Muscle layer of colon (tissue), 2 donors: ENCODE measurements around the gene LRP6.
"Not testable (repeated sequence)": the region's sequence is repeated elsewhere in the genome, so short reads cannot be mapped to it uniquely, and the experiment has no call there.

Experiments used
- H3K27ac ChIP-seq: one replicate; pipeline ENCODE4 v1.7.0; 2013; ENCODE audit warnings: low read depth, mild to moderate bottlenecking, low read length, moderate library complexity
- H3K27me3 ChIP-seq, 2 donors: one replicate each; pipeline ENCODE4 v1.7.0; 2013; ENCODE audit warnings: low read length in 2 of 2, mild to moderate bottlenecking in 2 of 2; ENCODE audit not compliant: insufficient read depth in 2 of 2, control insufficient read depth in 1 of 2
- H3K36me3 ChIP-seq: one replicate; pipeline ENCODE4 v1.7.0; 2013; ENCODE audit warnings: mild to moderate bottlenecking, low read length; ENCODE audit not compliant: insufficient read depth
- H3K4me1 ChIP-seq: one replicate; pipeline ENCODE4 v1.7.0; 2013; ENCODE audit warnings: mild to moderate bottlenecking, low read length; ENCODE audit not compliant: insufficient read depth
- H3K4me3 ChIP-seq, 2 donors: one replicate each; pipeline ENCODE4 v1.7.0; 2013; ENCODE audit warnings: low read length in 2 of 2, low read depth in 1 of 2, mild to moderate bottlenecking in 1 of 2, moderate library complexity in 1 of 2
- H3K9ac ChIP-seq: one replicate; pipeline ENCODE4 v1.7.0; 2013; ENCODE audit warnings: low read length
- H3K9me3 ChIP-seq: one replicate; pipeline ENCODE4 v1.7.0; 2013; ENCODE audit warnings: mild to moderate bottlenecking, low read length
- donor health status: abdominal sarcoma.
- donor health status: Adenocarcinoma of cecum.

Gene LRP6

DNA sequence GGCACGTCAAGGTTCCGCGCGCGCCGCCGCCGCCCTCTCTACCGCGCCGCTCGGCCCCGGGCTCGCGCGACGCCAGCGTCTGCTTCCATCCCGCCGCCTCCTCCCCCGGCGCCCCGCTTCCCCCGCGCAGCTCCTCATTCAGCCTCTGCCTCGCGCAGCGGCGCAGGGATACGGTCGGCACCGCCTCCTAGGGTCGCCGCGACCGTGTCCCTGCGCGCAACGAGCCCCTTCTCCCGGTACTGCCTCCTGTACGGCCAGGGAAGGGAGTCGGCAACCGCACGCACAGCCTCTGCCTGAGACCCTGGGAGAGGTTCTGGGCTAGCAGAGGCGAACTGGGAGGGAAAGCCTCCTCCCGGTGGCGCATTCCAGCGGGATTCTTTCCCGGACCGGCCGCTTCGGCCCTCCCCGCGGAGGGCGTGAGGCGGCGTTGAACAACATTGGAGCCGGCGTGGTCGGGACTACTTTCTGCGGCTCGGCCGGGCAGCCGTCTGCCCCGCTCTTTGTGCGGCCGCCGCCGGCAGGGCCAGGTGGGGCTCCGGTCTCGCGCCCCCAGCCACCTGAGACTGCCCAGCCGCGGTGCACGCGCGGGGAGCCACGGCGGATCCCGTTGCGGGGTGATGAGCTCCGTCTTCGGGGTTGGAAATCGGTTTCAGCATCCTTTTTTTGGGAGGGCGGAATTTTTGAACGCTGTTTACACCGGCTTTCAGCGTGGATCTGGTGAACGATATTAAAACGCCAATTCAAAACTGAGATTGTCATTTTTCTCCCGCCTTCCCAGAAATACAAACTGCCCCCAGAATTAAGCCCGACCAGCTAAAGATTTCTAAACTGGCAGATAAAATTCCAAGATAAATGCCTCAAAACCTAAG lies at the start of gene LRP6:
Gene LRP6 (minus strand): TSS at position 172 of the 869 bp plus-strand sequence. CDS start 309 bp downstream, outside the sequence.
- no peaks in the 10 kb centered on the region for H3K9me3 ChIP-seq
- peaks cover 16% of the 10 kb centered on the region for H3K4me1 ChIP-seq
- peak within 1 kb of the TSS; percentile 99 for H3K27ac ChIP-seq
- H3K27me3 ChIP-seq, result no peaks in the 10 kb centered on the region
- peak within 1 kb of the TSS; percentile 62 for H3K9ac ChIP-seq
- no peaks in the 10 kb centered on the region for H3K36me3 ChIP-seq
- H3K4me3 ChIP-seq, result peak within 1 kb of the TSS; percentile 68 to 90

DNA sequence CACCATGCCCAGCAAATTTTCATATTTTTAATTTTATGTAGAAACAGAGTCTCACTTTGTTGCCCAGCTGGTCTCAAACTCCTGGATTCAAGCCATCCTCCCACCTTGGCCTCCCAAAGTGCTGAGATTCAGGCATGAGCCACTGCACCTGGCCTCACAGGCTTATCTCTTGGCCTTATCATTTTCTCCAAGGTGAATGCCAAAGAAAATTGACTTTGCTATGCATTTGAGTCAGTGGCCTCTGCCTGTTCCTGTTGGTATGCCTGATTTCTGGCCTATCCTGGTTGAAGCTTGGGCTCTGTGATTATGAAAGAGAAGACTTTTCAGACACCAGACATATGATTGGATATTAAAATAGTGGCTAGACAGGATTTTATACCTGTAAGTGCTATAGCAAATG lies 49.0 kb upstream of the LRP6 start:
- Histone ChIP-seq H3K9me3 (no peaks in the 10 kb centered on the region), H3K4me3 (no peak overlapping the region), H3K36me3 (no peaks in the 10 kb centered on the region), H3K9ac (no peak overlapping the region), H3K27me3 (no peaks in the 10 kb centered on the region), H3K4me1 (peaks cover 13% of the 10 kb centered on the region), H3K27ac (no peak overlapping the region)

DNA sequence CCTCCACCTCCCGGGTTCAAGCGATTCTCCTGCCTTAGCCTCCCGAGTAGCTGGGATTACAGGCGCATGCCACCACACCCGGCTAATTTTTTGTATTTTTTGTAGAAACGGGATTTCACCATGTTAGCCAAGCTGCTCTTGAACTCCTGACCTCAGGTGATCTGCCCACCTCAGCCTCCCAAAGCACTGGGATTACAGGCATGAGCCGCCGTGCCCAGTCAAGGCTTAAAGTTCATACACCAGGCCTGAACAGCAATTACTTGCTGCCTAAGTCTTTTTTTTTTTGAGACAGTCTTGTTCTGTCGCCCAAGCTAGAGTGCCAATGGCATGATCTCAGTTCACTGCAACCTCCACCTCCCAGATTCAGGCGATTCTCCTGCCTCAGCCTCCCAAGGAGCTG lies 43.9 kb upstream of the LRP6 start:
- H3K27me3 ChIP-seq, H3K4me1 ChIP-seq, H3K4me3 ChIP-seq, H3K9me3 ChIP-seq, H3K36me3 ChIP-seq, H3K9ac ChIP-seq, H3K27ac ChIP-seq: not testable (repeated sequence)

DNA sequence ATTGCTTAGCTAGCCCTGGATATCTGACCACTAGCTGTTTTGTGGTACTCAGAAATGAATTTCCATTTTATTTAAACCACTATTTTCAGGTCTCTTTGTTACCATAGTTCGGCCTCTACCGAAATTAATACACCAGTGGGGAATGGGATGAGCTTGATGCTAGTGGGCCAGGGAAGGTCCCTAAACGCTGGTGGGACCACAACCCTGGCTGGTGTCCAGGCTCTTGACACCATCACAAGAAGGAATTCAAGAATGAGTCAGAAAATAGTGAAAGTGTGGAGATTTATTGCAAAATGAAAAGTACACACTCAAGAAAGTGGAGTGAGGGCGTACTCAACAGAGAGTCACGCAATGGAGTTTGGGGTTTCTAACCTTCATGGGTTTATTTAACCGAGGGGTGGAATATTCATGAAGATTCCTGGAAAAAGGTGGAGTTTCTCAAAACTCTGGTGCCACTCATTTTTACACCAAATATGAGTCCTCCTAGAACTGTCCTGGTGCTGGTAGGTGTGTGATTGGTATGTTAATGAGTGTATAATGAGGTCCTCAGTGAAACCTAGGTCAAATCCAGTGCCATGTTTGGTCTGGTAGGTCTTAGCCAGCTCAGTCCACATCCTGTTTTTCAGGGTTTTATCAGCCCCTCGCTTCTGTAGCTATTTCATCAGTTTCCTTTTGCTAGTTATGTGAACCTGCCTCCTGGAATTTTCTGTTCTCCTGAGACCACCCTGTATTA lies 38.9 kb upstream of the LRP6 start:
- H3K36me3 ChIP-seq, result no peaks in the 10 kb centered on the region
- H3K27me3 ChIP-seq, result no peaks in the 10 kb centered on the region
- no peaks in the 10 kb centered on the region for H3K9me3 ChIP-seq

DNA sequence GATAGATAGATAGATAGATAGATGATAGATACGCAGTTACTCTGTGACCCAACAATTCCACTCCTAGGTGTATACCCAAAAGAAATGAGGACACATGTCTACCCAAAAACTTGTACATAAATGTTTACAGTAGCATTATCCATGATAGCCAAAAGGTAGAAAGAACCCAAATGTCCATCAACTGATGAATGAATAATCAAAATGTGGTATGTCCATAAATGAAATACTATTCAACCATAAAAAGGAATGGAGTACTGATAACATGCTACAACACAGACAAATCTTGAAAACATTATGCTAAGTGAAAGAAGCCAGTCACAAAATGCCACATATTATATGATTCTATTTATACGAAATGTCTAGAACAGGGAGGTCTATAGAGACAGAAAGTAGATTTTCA lies 36.1 kb upstream of the LRP6 start:
- Histone ChIP-seq H3K4me1 (no peaks in the 10 kb centered on the region), H3K27me3 (no peaks in the 10 kb centered on the region), H3K27ac (no peak overlapping the region), H3K9me3 (no peaks in the 10 kb centered on the region), H3K9ac (no peak overlapping the region), H3K36me3 (no peaks in the 10 kb centered on the region), H3K4me3 (no peak overlapping the region)

More for the DNA sequence above, 38.9 kb upstream of the LRP6 start:
- Histone ChIP-seq H3K4me3 (no peak overlapping the region), H3K27ac (no peak overlapping the region), H3K9ac (no peak overlapping the region), H3K4me1 (no peaks in the 10 kb centered on the region)

DNA sequence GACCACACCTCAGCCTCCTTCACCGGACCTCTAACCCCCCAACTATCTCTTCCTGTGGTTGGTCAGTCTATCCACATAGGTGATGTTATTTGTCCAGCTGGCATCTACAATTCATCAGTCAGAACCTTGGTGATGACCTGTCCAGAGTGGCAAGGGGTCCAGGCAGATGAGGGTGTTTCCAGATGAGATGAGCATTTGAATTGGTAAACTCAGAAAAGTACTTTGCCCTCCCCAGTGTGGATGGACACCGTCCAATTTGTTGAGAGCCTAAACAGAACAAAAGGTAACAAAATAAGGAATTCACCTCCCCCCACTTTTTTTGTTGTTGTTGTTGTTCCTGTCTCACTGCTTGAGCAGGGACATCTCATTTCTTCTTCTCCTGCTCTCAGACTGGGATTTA lies 34.3 kb upstream of the LRP6 start:
- Histone ChIP-seq H3K27me3 (no peaks in the 10 kb centered on the region), H3K4me1 (no peaks in the 10 kb centered on the region), H3K9ac (no peak overlapping the region), H3K9me3 (no peaks in the 10 kb centered on the region), H3K36me3 (no peaks in the 10 kb centered on the region), H3K27ac (no peak overlapping the region), H3K4me3 (no peak overlapping the region)

DNA sequence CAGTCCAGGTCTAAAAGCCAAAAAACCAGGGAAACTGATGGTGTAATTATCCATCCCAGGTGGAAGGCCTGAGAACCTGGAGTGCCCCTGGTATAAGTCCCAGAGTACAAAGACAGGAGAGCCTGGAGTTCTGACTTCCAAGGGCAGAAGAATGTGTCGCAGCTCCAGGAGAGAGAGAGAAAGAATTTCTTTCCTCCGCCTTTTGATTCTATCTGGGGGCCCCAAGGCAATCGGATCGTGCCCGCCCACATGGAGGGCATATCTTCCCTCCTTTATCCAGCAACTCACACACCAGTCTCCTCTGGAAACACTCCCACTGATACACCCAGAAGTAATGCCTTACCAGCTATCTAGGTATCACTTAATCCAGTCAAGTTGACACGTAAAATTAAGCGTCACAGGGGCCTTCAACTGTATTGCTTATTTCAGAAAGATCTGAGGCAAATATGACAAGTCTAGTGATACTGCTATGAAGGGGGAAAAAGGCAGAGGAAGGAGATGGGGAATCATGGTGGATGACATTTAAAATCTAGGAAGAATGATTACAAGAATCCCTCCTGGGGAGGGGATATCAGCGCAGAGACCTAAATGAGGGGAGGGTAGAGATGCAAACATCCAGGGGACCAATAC lies 30.5 kb upstream of the LRP6 start:
- Histone ChIP-seq H3K27me3 (no peaks in the 10 kb centered on the region), H3K27ac (no peak overlapping the region)

DNA sequence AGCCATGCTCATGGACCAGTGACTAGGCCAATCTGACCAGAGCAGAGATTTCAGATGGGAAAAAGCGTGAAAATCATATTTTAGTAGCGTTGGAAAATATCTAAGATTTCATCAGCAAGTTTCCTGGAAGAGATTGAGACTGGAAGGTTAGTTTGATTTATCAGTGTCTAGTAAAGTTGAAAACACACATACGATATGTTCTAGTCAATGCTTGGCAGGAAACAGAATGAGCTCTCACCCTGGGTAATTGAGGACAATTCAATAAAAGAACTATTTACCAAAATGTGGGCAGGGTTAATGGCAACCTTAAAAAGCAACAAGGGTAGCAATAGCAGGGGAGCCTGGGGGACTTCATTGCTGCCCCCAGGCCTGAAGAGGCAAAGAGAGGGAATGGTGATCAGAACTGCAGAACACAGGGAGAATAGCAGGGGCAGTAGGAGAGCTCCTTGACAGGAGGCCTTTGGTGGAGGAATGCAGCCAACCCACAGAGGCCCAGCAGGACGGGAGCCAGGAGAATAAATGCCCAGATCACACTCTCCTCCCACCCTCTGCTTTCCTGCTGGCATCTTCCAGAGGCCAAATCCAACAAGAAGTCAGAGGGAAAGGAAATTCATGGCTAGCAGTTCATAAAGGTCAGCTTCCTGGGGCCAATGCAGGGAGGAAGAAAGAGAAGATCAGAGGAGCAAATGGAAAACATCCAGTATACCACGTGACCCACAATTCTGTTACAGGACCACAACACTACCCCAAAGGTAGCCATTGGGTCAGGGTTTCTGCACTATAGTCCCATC lies 27.6 kb upstream of the LRP6 start:
- Histone ChIP-seq H3K4me3 (no peak overlapping the region), H3K27ac (no peak overlapping the region), H3K4me1 (peaks cover 11% of the 10 kb centered on the region)

More for the DNA sequence above, 30.5 kb upstream of the LRP6 start:
- Histone ChIP-seq H3K9ac (no peak overlapping the region), H3K4me1 (peaks cover 11% of the 10 kb centered on the region), H3K4me3 (no peak overlapping the region), H3K36me3 (no peaks in the 10 kb centered on the region), H3K9me3 (no peaks in the 10 kb centered on the region)

DNA sequence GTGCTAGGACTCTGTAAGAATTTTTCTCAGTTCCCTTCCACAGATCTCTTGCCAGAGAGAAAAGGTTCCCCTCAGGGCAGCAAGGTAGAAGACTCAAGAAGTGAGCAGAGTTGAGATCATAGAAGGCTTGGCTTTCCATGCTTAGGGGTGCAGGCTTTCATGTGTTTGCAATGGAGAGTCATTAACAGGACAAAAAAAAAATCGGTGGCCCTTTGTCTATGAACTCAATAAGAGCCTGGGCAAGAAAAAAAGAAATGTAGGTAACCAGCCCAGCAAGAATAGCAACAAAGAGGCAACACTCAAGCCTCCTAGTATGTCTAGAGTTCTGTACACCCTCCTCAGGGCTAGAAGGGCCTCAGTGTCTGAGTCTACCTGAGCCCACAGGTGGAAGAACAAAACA lies 23.4 kb upstream of the LRP6 start:
- no peaks in the 10 kb centered on the region for H3K36me3 ChIP-seq
- H3K9me3 ChIP-seq, result no peaks in the 10 kb centered on the region
- no peak overlapping the region for H3K9ac ChIP-seq
- H3K4me1 ChIP-seq, result peaks cover 11% of the 10 kb centered on the region
- no peak overlapping the region for H3K27ac ChIP-seq
- H3K4me3 ChIP-seq, result no peak overlapping the region
- H3K27me3 ChIP-seq, result no peaks in the 10 kb centered on the region

More for the DNA sequence above, 27.6 kb upstream of the LRP6 start:
- H3K27me3 ChIP-seq, result no peaks in the 10 kb centered on the region
- no peaks in the 10 kb centered on the region for H3K9me3 ChIP-seq
- no peaks in the 10 kb centered on the region for H3K36me3 ChIP-seq
- no peak overlapping the region for H3K9ac ChIP-seq

DNA sequence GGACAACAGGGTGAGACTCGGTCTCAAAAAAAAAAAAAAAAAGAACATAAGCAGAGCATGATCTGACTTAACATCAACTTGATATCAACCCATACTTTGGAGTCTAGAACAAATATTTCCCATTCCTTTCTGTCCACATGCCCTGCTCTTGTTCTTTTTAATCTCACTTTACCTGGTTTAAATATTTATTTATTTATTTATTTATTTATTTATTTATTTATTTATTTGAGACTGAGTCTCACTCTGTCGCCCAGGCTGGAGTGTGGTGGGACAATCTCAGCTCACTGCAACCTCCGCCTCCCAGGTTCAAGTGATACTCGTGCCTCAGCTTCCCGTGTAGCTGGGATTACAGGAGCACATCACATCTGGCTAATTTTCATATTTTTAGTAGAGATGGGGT lies 19.6 kb upstream of the LRP6 start:
- no peaks in the 10 kb centered on the region for H3K27me3 ChIP-seq
- H3K36me3 ChIP-seq, result no peaks in the 10 kb centered on the region
- H3K4me1 ChIP-seq, result no peaks in the 10 kb centered on the region
- no peaks in the 10 kb centered on the region for H3K9me3 ChIP-seq
- H3K9ac ChIP-seq, result no peak overlapping the region
- H3K4me3 ChIP-seq, result no peak overlapping the region
- H3K27ac ChIP-seq, result no peak overlapping the region
